Fibroblast of the aortic adventitia (primary cell): Measurements from ENCODE around the gene MFNG. TPM values are rescaled to one million over a fixed set of nuclear protein-coding genes. Genes with fewer than 3 reads are reported as not detected.

Experiments
- DNase-seq: peaks from one replicate; pipeline ENCODE4 v3.0.0-alpha.2; 2010; ENCODE audit warnings: low read depth
- H3K4me3 ChIP-seq: 2 replicates; pipeline ENCODE4 v1.5.1; 2011; ENCODE audit warnings: low read depth, mild to moderate bottlenecking, control low read depth, low read length, moderate library complexity
- CTCF ChIP-seq: IDR thresholded peaks from 2 replicates; pipeline ENCODE4 v1.5.1; 2011; ENCODE audit warnings: mild to moderate bottlenecking, low read length, control low read depth, inconsistent platforms; ENCODE audit not compliant: insufficient read depth
- total RNA-seq: library from RNA; depleted of rRNA; stranded (reverse); fragments of >200 nt; gene quantifications from 2 replicates; pipeline ENCODE4 v1.2.3, GENCODE V29; 2012; ENCODE audit warnings: low replicate concordance

The MFNG gene
- total RNA-seq, 1 donor: 0.36 TPM

DNA sequence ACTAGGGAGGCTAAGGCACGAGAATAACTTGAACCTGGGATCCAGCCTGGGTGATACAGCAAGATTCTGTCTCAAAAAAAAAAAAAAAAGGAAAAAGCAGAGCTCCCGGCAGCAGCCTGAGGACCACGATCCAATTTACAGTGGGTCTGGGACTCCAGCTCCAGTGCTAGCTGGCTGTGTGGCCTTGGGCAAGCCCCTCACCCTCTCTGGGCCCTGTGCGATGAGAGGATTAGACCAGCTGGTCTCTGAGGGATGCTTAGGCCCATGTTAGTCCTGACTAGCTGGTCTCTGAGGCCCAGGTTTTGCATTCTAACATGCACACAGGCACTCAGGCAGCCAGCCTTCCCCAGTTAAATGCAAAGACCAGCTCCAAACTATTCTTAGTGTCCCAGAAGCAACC is 19.4 kb upstream of the MFNG start:
- DNase-seq: no peak
- H3K4me3 ChIP-seq: no peak overlapping the region
- TF ChIP-seq CTCF: no peak

- DNase-seq: no peak
- no peak for TF ChIP-seq CTCF
- no peak overlapping the region for H3K4me3 ChIP-seq
Measured at GRCh38 chr22:37504964-37505363, 18.8 kb upstream of the MFNG start.

GRCh38 chr22:37503850-37504249 is 17.7 kb upstream of the MFNG start:
- TF ChIP-seq CTCF: no peak
- DNase-seq: no peak
- H3K4me3 ChIP-seq: no peak overlapping the region

GRCh38 chr22:37503183-37503683 is 17.0 kb upstream of the MFNG start:
- TF ChIP-seq CTCF: no peak
- no peak for DNase-seq
- no peak overlapping the region for H3K4me3 ChIP-seq

- no peak for DNase-seq
- H3K4me3 ChIP-seq: no peak overlapping the region
- TF ChIP-seq CTCF: no peak
Measured at GRCh38 chr22:37502342-37503182, 16.4 kb upstream of the MFNG start.

DNA sequence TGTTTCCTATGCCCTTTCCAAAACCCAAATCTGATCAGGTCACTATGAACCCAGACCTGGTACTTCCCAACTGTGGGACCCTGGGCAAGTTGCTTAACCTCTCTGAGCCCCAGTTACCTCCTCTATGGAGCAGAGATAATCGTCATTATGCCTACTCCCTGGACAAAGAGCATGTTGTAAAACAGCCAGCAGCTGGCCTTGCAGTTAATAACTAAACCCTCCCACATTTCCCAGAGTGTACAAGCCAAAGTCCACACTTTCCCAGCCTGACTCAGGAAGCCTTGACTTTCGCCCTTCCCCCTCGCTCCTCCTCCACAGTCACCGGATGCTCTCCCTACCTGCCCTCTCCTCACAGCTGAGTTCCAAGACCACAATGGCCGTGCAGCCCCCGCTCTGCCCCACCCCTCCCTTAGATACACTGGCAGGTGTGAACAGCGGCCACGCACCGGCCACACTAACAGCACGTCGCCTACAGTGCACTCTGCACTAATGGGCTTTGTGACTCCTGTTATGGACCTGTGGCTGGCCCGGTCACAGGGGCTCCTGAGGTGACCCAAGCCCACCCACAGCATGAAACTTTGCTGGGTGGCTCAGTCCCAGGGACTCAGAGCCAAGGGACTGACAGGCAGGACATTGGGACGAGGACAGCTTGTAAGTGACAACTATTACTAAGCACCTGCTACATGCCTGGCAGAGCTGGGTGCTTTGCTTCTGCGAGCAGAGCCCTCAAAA is 15.6 kb upstream of the MFNG start:
- TF ChIP-seq CTCF: no peak
- DNase-seq: peak; percentile 86
- H3K4me3 ChIP-seq: no peak overlapping the region
